ENCODE results near the gene HSPG2. TPM values are rescaled to one million over a fixed set of nuclear protein-coding genes. Genes with fewer than 3 reads are reported as not detected.

Gene HSPG2
- total and polyA plus RNA-seq, 2 of the 13 experiments (the other 11 are each of a cell fraction or from before 2014, with no cell fraction given): 9.1 to 13.1 TPM

DNA sequence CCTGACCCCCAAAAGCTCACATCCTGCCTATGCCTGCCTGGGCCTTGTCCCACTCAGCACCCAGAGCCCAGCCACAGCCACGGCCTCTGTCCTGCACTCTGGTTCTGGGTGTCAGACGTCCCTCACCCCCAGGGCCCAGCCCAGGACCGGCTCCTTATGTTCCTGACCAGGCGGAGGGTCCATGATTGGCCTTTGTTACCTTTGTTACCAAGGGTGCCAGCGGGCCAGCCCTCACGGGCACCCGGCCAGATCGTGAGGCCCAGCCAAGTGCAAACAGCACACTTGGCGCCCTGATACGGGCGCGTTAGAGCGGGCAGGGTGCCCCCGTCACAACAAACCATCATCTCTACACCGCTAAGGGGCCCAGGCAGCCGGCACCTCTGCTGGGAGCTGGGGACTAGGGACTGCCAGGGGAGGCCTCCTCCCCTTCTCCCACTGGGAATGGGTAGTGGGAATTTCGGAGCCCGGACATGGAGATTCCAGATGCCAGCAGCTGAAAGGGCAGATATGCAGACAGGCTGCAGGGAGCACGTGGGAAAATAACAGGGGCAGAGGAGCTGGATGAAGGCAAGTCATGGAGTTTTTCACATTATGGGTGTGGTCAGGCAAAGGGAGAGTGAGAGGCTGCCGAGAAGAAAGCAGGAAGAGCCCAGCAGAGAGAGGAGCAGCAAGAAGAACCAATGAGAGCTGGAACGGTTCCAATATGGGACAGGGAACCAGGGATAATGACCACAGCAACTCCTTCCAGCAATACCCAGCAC lies 22.1 kb downstream of the HSPG2 start:
- CTCF ChIA-PET (ENCODE audit: low intra/inter-chr PET ratio, low total read pairs): no interaction called here

DNA sequence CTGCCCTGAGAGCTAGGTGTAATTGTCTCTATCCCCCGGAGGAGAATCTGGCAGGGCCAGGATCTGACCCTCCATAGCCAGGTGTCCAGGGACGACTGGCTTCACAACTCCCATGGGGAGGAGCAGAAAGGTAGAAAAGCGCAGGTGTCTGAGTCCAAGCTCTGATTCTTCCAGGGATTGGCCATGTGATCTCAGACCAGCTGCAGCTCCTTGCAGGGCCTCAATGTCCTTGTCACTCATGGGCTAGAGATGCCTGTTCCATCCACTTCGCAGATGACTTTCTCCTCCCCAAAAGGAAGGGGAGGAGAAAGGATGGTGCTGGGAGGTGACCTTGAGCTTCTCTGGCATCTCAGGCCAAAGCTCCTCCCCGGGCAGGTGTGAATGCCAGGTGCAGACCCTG lies 22.7 kb downstream of the HSPG2 start:
- no peaks in the 10 kb centered on the region for H3K9me3 ChIP-seq (ENCODE audit: low read length)
- no peak overlapping the region for H3K27ac ChIP-seq (ENCODE audit: extremely low read length, insufficient read depth, low read length)
- ATAC-seq (no peak), FAIRE-seq (no peak), DNase-seq (ENCODE audit: low spot score) (no peak)
- no peaks in the 10 kb centered on the region for H3K79me2 ChIP-seq (ENCODE audit: insufficient read depth, low read length)
- no peaks in the 10 kb centered on the region; a peak in 1 of 5 replicates for H3K36me3 ChIP-seq (replicated peaks in 1 of 2; ENCODE audit: control insufficient read depth in 1 of 2, insufficient read depth in 2 of 2, low read length in 2 of 2)
- H3K4me2 ChIP-seq (ENCODE audit: low read depth, low read length): no peak overlapping the region
- no peak overlapping the region for H3K4me3 ChIP-seq (replicated peaks in 1 of 3; ENCODE audit: insufficient read depth in 1 of 3, low read depth in 2 of 3, low read length in 3 of 3)
- CTCF ChIA-PET (ENCODE audit: low intra/inter-chr PET ratio, low total read pairs): no interaction called here
- intact Hi-C loops (cut with micrococcal nuclease; ENCODE audit: unreplicated experiment) (no loop called here), in situ Hi-C loops (cut with HindIII; ENCODE audit: extremely low pct_ligation_motif_present, low pct_unique_long_range_greater_than_20kb) (loop anchor here (5.0 kb wide), 1 partner anchor 43 kb away; no protein-coding TSS in a partner anchor)
- no peaks in the 10 kb centered on the region for H4K20me1 ChIP-seq (ENCODE audit: insufficient read depth, low read length)
- H3K27me3 ChIP-seq (ENCODE audit: control insufficient read depth in 1 of 2, insufficient read depth in 2 of 2, low read length in 2 of 2): no peaks in the 10 kb centered on the region
- POLR2A ChIA-PET: interaction anchor here (1.0 kb wide), 1 partner anchor 17 kb away, joined by 3 read pairs; no protein-coding TSS in a partner anchor
- no TSS peak for BruUV-seq (replicated peaks)
- peaks cover 64% of the 10 kb centered on the region for H3K4me1 ChIP-seq (ENCODE audit: insufficient read depth, low read length)
- 100% methylated on average over 1 of the region's 5 CpGs for WGBS (ENCODE audit: low lambda C conversion rate)
- no peak overlapping the region for H2AFZ ChIP-seq (ENCODE audit: low read length)
- H3K9ac ChIP-seq (ENCODE audit: insufficient read depth, low read depth, low read length): no peak overlapping the region
- TF ChIP-seq, protein P1, sequence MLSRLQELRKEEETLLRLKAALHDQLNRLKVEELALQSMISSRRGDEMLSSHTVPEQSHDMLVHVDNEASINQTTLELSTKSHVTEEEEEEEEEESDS (CRISPR knock-in tag; IDR thresholded peaks at IDR 0.05; ENCODE audit: borderline replicate concordance): no peak
- TF ChIP-seq EP300 (IDR thresholded peaks at IDR 0.05; ENCODE audit: low read depth in 2 of 2, low read length in 2 of 2) (no peak), EP300 (CRISPR knock-in tag; IDR thresholded peaks at IDR 0.05; ENCODE audit: borderline replicate concordance) (no peak), CREB1 (IDR thresholded peaks at IDR 0.05) (no peak), CREB1 (CRISPR knock-in tag; IDR thresholded peaks at IDR 0.05) (no peak), FOXP1 (IDR thresholded peaks at IDR 0.05) (no peak), FOXP1 (CRISPR knock-in tag; IDR thresholded peaks at IDR 0.05) (no peak), ZNF124 (CRISPR knock-in tag; IDR thresholded peaks at IDR 0.05) (no peak), SSRP1 (CRISPR knock-in tag; IDR thresholded peaks at IDR 0.05) (no peak), ZNF232 (CRISPR knock-in tag; IDR thresholded peaks at IDR 0.05; ENCODE audit: borderline replicate concordance) (no peak)
- TF ChIP-seq, protein P2, sequence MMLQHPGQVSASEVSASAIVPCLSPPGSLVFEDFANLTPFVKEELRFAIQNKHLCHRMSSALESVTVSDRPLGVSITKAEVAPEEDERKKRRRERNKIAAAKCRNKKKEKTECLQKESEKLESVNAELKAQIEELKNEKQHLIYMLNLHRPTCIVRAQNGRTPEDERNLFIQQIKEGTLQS (CRISPR knock-in tag; IDR thresholded peaks at IDR 0.05): no peak
- TF ChIP-seq, protein P3, sequence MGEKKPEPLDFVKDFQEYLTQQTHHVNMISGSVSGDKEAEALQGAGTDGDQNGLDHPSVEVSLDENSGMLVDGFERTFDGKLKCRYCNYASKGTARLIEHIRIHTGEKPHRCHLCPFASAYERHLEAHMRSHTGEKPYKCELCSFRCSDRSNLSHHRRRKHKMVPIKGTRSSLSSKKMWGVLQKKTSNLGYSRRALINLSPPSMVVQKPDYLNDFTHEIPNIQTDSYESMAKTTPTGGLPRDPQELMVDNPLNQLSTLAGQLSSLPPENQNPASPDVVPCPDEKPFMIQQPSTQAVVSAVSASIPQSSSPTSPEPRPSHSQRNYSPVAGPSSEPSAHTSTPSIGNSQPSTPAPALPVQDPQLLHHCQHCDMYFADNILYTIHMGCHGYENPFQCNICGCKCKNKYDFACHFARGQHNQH (CRISPR knock-in tag; IDR thresholded peaks at IDR 0.05): no peak

More for the DNA sequence above, 22.1 kb downstream of the HSPG2 start:
- H3K9me3 ChIP-seq (ENCODE audit: low read length): no peaks in the 10 kb centered on the region
- TF ChIP-seq MLLT10 (CRISPR knock-in tag; IDR thresholded peaks at IDR 0.05) (no peak), RBM22 (optimal IDR thresholded peaks at IDR 0.05; ENCODE audit: low read length) (no peak), HNRNPL (IDR thresholded peaks at IDR 0.05; ENCODE audit: low read depth, low read length) (peak; percentile 62; the same call in 1 of the 2 replicates), CBFB (CRISPR knock-in tag; IDR thresholded peaks at IDR 0.05) (no peak), ZNF598 (CRISPR knock-in tag; IDR thresholded peaks at IDR 0.05; ENCODE audit: borderline replicate concordance) (no peak), AGO2 (optimal IDR thresholded peaks at IDR 0.05; ENCODE audit: low read depth, low read length) (peak; percentile 85), ZNF12 (CRISPR knock-in tag; IDR thresholded peaks at IDR 0.05) (no peak), MTF1 (CRISPR knock-in tag; IDR thresholded peaks at IDR 0.05) (no peak), KLF6 (CRISPR knock-in tag; IDR thresholded peaks at IDR 0.05) (no peak)
- TF ChIP-seq, protein P4, sequence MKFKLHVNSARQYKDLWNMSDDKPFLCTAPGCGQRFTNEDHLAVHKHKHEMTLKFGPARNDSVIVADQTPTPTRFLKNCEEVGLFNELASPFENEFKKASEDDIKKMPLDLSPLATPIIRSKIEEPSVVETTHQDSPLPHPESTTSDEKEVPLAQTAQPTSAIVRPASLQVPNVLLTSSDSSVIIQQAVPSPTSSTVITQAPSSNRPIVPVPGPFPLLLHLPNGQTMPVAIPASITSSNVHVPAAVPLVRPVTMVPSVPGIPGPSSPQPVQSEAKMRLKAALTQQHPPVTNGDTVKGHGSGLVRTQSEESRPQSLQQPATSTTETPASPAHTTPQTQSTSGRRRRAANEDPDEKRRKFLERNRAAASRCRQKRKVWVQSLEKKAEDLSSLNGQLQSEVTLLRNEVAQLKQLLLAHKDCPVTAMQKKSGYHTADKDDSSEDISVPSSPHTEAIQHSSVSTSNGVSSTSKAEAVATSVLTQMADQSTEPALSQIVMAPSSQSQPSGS (CRISPR knock-in tag; IDR thresholded peaks at IDR 0.05): no peak
- H3K4me3 ChIP-seq (replicated peaks in 1 of 3; ENCODE audit: insufficient read depth in 1 of 3, low read depth in 2 of 3, low read length in 3 of 3): no peak overlapping the region
- no peak overlapping the region for H2AFZ ChIP-seq (ENCODE audit: low read length)
- FAIRE-seq (no peak), DNase-seq (ENCODE audit: low spot score) (no peak), ATAC-seq (no peak)
- H3K36me3 ChIP-seq (replicated peaks in 1 of 2; ENCODE audit: control insufficient read depth in 1 of 2, insufficient read depth in 2 of 2, low read length in 2 of 2): no peaks in the 10 kb centered on the region; a peak in 1 of 5 replicates
- 88% methylated on average over 4 of the region's 21 CpGs for WGBS (ENCODE audit: low lambda C conversion rate)
- intact Hi-C loops (cut with micrococcal nuclease; ENCODE audit: unreplicated experiment): no loop called here
- no TSS peak for BruUV-seq (replicated peaks)
- no peak overlapping the region for H3K4me2 ChIP-seq (ENCODE audit: low read depth, low read length)
- in situ Hi-C loops (cut with HindIII; ENCODE audit: extremely low pct_ligation_motif_present, low pct_unique_long_range_greater_than_20kb): loop anchor here (5.0 kb wide), 1 partner anchor 42 kb away; no protein-coding TSS in a partner anchor
- H3K27ac ChIP-seq (ENCODE audit: extremely low read length, insufficient read depth, low read length): no peak overlapping the region
- no peaks in the 10 kb centered on the region for H4K20me1 ChIP-seq (ENCODE audit: insufficient read depth, low read length)
- no peaks in the 10 kb centered on the region for H3K27me3 ChIP-seq (ENCODE audit: control insufficient read depth in 1 of 2, insufficient read depth in 2 of 2, low read length in 2 of 2)
- no peak overlapping the region for H3K9ac ChIP-seq (ENCODE audit: insufficient read depth, low read depth, low read length)
- no peaks in the 10 kb centered on the region for H3K79me2 ChIP-seq (ENCODE audit: insufficient read depth, low read length)
- peaks cover 64% of the 10 kb centered on the region for H3K4me1 ChIP-seq (ENCODE audit: insufficient read depth, low read length)
- POLR2A ChIA-PET: interaction anchor here (1.0 kb wide), 1 partner anchor 16 kb away, joined by 3 read pairs; no protein-coding TSS in a partner anchor
